IMR-90 (cell line): ENCODE results near the gene TOR1AIP2.

ENCODE experiments used
- CEBPB ChIP-seq: IDR thresholded peaks from 2 replicates; pipeline ENCODE4 v1.6.1; 2012; ENCODE audit warnings: low read depth, low read length, improper control_type of control experiment
- FOS ChIP-seq: fragments of 150-350 bp; IDR thresholded peaks from 2 replicates; pipeline ENCODE4 v1.6.1; 2016; ENCODE audit warnings: low read depth, low read length
- NFE2L2 ChIP-seq: fragments of 150-350 bp; IDR thresholded peaks from 2 replicates; pipeline ENCODE4 v1.6.1; 2016; ENCODE audit warnings: low read depth, mild to moderate bottlenecking, low read length

DNA sequence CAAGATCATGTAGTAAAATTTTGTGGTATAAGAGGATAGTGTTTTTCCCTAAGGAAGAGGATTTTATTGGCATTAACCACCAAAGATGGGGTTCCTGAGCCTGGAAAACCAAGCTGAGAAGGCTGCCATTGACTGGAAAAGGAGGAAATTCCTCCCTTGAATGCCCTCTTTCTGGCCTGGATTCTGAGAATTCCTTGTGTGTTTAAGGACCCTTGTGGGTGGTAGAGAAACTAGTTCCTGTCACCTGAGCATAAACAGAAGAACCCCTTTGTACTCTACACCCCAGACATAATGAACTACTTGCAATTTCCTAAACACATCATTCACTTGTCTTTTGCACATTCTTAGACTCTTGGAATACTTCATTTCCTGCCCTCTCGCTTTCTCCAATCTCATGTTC lies 43.9 kb upstream of the TOR1AIP2 start:
- TF ChIP-seq FOS = no peak
- no peak for TF ChIP-seq NFE2L2
- no peak for TF ChIP-seq CEBPB
